Ovary (tissue), 9 donors: ENCODE results near the gene L3MBTL1. TPM values are rescaled to one million over a fixed set of nuclear protein-coding genes. Genes with fewer than 3 reads are reported as not detected.

ENCODE experiments used
- DNase-seq, 5 donors: peaks; one replicate each; pipeline ENCODE4 v3.0.0-alpha.2; 2019 to 2020
- H3K27ac ChIP-seq, 2 donors: fragments of 200-600 bp; one replicate each; pipeline versions ENCODE4 v1.5.1 to v1.8.0; 2019 to 2022
- H3K27me3 ChIP-seq: fragments of 200-600 bp; one replicate; pipeline ENCODE4 v1.8.0; 2022
- H3K36me3 ChIP-seq: fragments of 200-600 bp; sonication (generic); one replicate; pipeline ENCODE4 v1.5.1; 2019
- H3K4me1 ChIP-seq: one replicate; pipeline ENCODE4 v1.8.1; 2013; ENCODE audit warnings: mild to moderate bottlenecking, moderate library complexity; ENCODE audit not compliant: insufficient read depth
- H3K4me3 ChIP-seq: fragments of 200-600 bp; sonication (generic); one replicate; pipeline ENCODE4 v1.5.1; 2017
- H3K9me3 ChIP-seq, 2 donors: fragments of 200-600 bp in 1 of 2; sonication (generic) in 1 of 2; one replicate each; pipeline versions ENCODE4 v1.5.1 to v1.8.1; 2013 to 2019; ENCODE audit warnings: mild to moderate bottlenecking in 1 of 2, moderate library complexity in 1 of 2
- CTCF ChIP-seq, 3 donors: fragments of 450-650 bp in 2 of 3; fragments of 200-600 bp in 1 of 3; IDR thresholded peaks; one replicate each; pipeline versions ENCODE4 v1.5.1 to v1.8.0; 2016 to 2022; ENCODE audit warnings: antibody characterized with exemption in 3 of 3, mild to moderate bottlenecking in 1 of 3
- EP300 ChIP-seq: sonication (generic); formaldehyde crosslinking; IDR thresholded peaks from one replicate; pipeline ENCODE4 v1.6.1; 2017; ENCODE audit warnings: antibody characterized with exemption
- POLR2A ChIP-seq: fragments of 450-650 bp; IDR thresholded peaks from one replicate; pipeline ENCODE4 v1.6.1; 2017; ENCODE audit warnings: antibody characterized with exemption, mild to moderate bottlenecking, moderate library complexity
- WGBS, 3 donors: extraction: QIAGEN DNeasy Blood & Tissue Kit in 1 of 3; methylation state at CpG; one replicate each; pipeline versions ENCODE4 v1.1.5 to v1.1.7; 2013 to 2017; 5-methylcytosine and 5-hydroxymethylcytosine counted together
- intact Hi-C, 4 donors: fragments of 100-400 bp; cut with DNase I; formaldehyde crosslinking; loops; one replicate each; pipeline versions ENCODE4 v1.11.0 to v1.15.1; 2022 to 2023
- polyA plus RNA-seq, 2 donors: library from polyadenylated mRNA; stranded (reverse); fragments of 200-250 nt in 1 of 2; fragments of 350-450 nt in 1 of 2; fragmentation: Illumina TruSeq in 1 of 2; extraction: RNeasy Lipid Tissue Mini Kit (QIAGEN cat#74804) in 1 of 2; gene quantifications; one replicate each; pipeline ENCODE4 v1.2.3, GENCODE V29; 2013 to 2014
- total RNA-seq, 7 donors: library from RNA; depleted of rRNA in 2 of 7; stranded (reverse); fragments of >200 nt in 2 of 7; fragmentation: NEBNext Ultra II Directional in 3 of 7; extraction: Animal tissue kit (Norgen Biotek cat#: 25700) in 3 of 7; gene quantifications; one replicate each; pipeline versions ENCODE4 v1.1.0 to v1.2.4, GENCODE V29; 2016 to 2023
- donor health status: DM: no; HTN: no; CAD: no; lungs with moderate emphysema.
- donor health status: DM: no; HTN: no; CAD: no.
- donor health status: Bipolar disorder and iron deficiency.
- donor health status: DM: yes; HTN: yes; CAD: no.
- donor health status: DM: no; HTN: no; CAD: no.
- donor health status: DM: yes; HTN: yes; CAD: no.

Gene L3MBTL1
- total and polyA plus RNA-seq, 9 donors, result 8.0 to 22.9 (median 15.7) TPM

- DNase-seq, result no peak
- TF ChIP-seq CTCF (IDR thresholded peaks at IDR 0.05) (no peak), EP300 (no peak), POLR2A (no peak)
- WGBS, 3 donors, result 90 to 94% (median 91%) methylated on average over 16 to 17 of the region's 17 CpGs
- no peak overlapping the region for H3K27ac ChIP-seq
- H3K4me1 ChIP-seq, result no peaks in the 10 kb centered on the region
- no peak overlapping the region for H3K4me3 ChIP-seq
- H3K9me3 ChIP-seq, result no peaks in the 10 kb centered on the region
- intact Hi-C loops, result loop anchor here in 2 of 4 donors (10.0 kb wide), 2 partner anchors 55 to 545 kb away; partner anchors contain the start of gene IFT52 (in 1 of the 2)
- H3K27me3 ChIP-seq, result no peaks in the 10 kb centered on the region
- H3K36me3 ChIP-seq, result no peaks in the 10 kb centered on the region
These were observed 32.6 kb downstream of the L3MBTL1 start for GRCh38 chr20:43539975-43540672.

- Histone ChIP-seq H3K4me1 (no peaks in the 10 kb centered on the region), H3K27ac (no peak overlapping the region), H3K27me3 (no peaks in the 10 kb centered on the region), H3K36me3 (no peaks in the 10 kb centered on the region), H3K4me3 (no peak overlapping the region), H3K9me3 (no peaks in the 10 kb centered on the region)
- intact Hi-C loops, result no loop called here
- TF ChIP-seq POLR2A (no peak), EP300 (no peak), CTCF (IDR thresholded peaks at IDR 0.05) (no peak)
- no peak for DNase-seq
- 88 to 92% (median 91%) methylated on average over 7 of the region's 7 CpGs for WGBS, 3 donors
These were observed 33.2 kb downstream of the L3MBTL1 start for GRCh38 chr20:43540673-43541060.

- Histone ChIP-seq H3K27ac (no peak overlapping the region), H3K4me3 (no peak overlapping the region), H3K27me3 (no peaks in the 10 kb centered on the region), H3K9me3 (no peaks in the 10 kb centered on the region), H3K4me1 (no peaks in the 10 kb centered on the region), H3K36me3 (no peaks in the 10 kb centered on the region)
- TF ChIP-seq CTCF (IDR thresholded peaks at IDR 0.05) (no peak), POLR2A (no peak), EP300 (no peak)
- intact Hi-C loops, result no loop called here
- 48 to 59% (median 51%) methylated on average over 2 of the region's 2 CpGs for WGBS, 3 donors
- no peak for DNase-seq
These were observed 33.7 kb downstream of the L3MBTL1 start for GRCh38 chr20:43541214-43541613.

GRCh38 chr20:43542161-43542560, 34.7 kb downstream of the L3MBTL1 start:
- H3K36me3 ChIP-seq, result no peaks in the 10 kb centered on the region
- WGBS, 3 donors, result 65 to 68% (median 65%) methylated on average over 5 of the region's 5 CpGs
- intact Hi-C loops, result no loop called here

More at GRCh38 chr20:43542161-43542560, 34.7 kb downstream of the L3MBTL1 start:
- DNase-seq, result no peak
- H3K4me1 ChIP-seq, result no peaks in the 10 kb centered on the region
- H3K4me3 ChIP-seq, result no peak overlapping the region
- no peak overlapping the region for H3K27ac ChIP-seq
- TF ChIP-seq POLR2A (no peak), CTCF (IDR thresholded peaks at IDR 0.05) (no peak), EP300 (no peak)
- H3K9me3 ChIP-seq, result no peaks in the 10 kb centered on the region
- H3K27me3 ChIP-seq, result no peaks in the 10 kb centered on the region
